ENCODE measurements around the gene FABP3.

The FABP3 gene

GRCh38 chr1:31380181-31380580 is 7.3 kb upstream of the FABP3 start:
- TF ChIP-seq FOXP2 (optimal IDR thresholded peaks at IDR 0.05; ENCODE audit: control extremely low read depth, extremely low read length, insufficient read depth) (no peak), EZH2 (IDR thresholded peaks at IDR 0.05) (no peak), POLR2AphosphoS5 (IDR thresholded peaks at IDR 0.05; ENCODE audit: borderline replicate concordance, low read depth, low read length) (no peak)
- Histone ChIP-seq H3K36me3 (ENCODE audit: insufficient read depth, low read length) (no peaks in the 10 kb centered on the region), H3K4me3 (no peak overlapping the region), H3K9ac (ENCODE audit: insufficient read length) (no peak overlapping the region), H3K9me3 (ENCODE audit: low read depth, low read length) (no peaks in the 10 kb centered on the region), H3K27ac (no peak overlapping the region)
- no peak for DNase-seq (ENCODE audit: low read depth, low spot score)

DNA sequence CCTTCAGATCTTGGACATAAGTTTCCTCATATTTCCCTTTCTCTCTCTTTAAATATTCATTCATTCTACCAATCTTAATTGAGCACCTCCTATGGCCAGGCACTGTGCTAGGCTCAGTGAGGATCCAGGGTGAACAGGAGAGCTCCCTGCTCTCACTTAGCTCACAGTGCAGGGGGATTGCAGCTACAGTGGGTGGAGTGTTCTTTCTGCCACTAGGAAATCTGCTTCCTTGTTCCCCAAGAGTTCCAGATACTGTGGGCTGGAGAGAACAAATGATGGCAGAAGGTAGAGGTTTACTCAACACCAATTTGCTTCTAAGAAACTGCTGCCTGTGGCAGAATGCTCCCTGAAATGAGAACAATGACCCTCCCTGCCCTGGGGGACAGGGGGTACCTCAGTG is 5.1 kb upstream of the FABP3 start:
- no peak for DNase-seq (ENCODE audit: low read depth, low spot score)

GRCh38 chr1:31377364-31377863 is 4.5 kb upstream of the FABP3 start:
- TF ChIP-seq FOXP2 (optimal IDR thresholded peaks at IDR 0.05; ENCODE audit: control extremely low read depth, extremely low read length, insufficient read depth) (no peak), EZH2 (IDR thresholded peaks at IDR 0.05) (no peak), POLR2AphosphoS5 (IDR thresholded peaks at IDR 0.05; ENCODE audit: borderline replicate concordance, low read depth, low read length) (no peak)
- H3K36me3 ChIP-seq (ENCODE audit: insufficient read depth, low read length): no peaks in the 10 kb centered on the region
- no peak for DNase-seq (ENCODE audit: low read depth, low spot score)
- no peaks in the 10 kb centered on the region for H3K9me3 ChIP-seq (ENCODE audit: low read depth, low read length)
- no peak overlapping the region for H3K27ac ChIP-seq
- no peak overlapping the region for H3K4me3 ChIP-seq
- no peak overlapping the region for H3K9ac ChIP-seq (ENCODE audit: insufficient read length)

More for the DNA sequence above, 5.1 kb upstream of the FABP3 start:
- H3K9me3 ChIP-seq (ENCODE audit: low read depth, low read length): no peaks in the 10 kb centered on the region
- TF ChIP-seq POLR2AphosphoS5 (IDR thresholded peaks at IDR 0.05; ENCODE audit: borderline replicate concordance, low read depth, low read length) (no peak), FOXP2 (optimal IDR thresholded peaks at IDR 0.05; ENCODE audit: control extremely low read depth, extremely low read length, insufficient read depth) (no peak), EZH2 (IDR thresholded peaks at IDR 0.05) (no peak)
- no peak overlapping the region for H3K4me3 ChIP-seq
- H3K27ac ChIP-seq: no peak overlapping the region
- no peak overlapping the region for H3K9ac ChIP-seq (ENCODE audit: insufficient read length)
- no peaks in the 10 kb centered on the region for H3K36me3 ChIP-seq (ENCODE audit: insufficient read depth, low read length)

DNA sequence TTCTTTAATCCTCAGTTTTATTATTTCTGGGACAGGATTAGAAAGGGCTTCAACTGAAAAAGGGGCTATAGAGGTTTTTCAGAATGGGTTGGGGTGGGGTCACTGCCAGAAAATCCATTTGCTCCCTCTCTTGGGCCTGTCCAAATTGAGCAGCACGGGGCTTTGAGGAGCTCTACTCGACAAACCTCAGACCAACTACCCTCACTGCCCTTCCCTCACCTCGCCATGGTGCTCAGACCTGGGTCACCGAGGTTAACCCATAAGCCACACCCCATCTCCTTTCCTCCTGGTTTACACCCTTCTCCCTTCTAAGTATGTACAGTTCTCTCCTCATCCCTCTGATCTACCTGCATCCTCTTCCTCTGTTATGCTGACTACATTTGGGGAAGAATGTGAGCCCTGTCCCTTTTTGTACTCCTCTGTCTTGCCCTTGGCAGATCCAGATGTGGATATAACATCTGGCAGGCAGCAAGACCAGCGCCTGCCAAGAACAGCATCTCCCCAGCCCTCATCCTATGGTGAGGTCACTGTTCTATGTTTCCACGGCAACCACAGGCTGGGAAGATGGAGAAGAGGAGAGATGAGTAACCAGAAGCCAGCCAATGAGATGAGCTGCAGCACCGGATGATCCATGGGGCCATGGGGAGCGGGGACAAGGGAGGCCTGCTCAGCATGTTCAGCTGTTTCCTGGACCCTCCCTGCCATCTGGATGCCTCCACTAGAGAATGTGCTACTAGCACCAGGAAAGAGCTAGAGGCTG is 3.7 kb upstream of the FABP3 start:
- Histone ChIP-seq H3K36me3 (ENCODE audit: insufficient read depth, low read length) (no peaks in the 10 kb centered on the region), H3K9me3 (ENCODE audit: low read depth, low read length) (no peaks in the 10 kb centered on the region), H3K9ac (ENCODE audit: insufficient read length) (no peak overlapping the region), H3K4me3 (no peak overlapping the region), H3K27ac (no peak overlapping the region)
- DNase-seq (ENCODE audit: low read depth, low spot score): no peak
- TF ChIP-seq FOXP2 (optimal IDR thresholded peaks at IDR 0.05; ENCODE audit: control extremely low read depth, extremely low read length, insufficient read depth) (no peak), POLR2AphosphoS5 (IDR thresholded peaks at IDR 0.05; ENCODE audit: borderline replicate concordance, low read depth, low read length) (no peak), EZH2 (IDR thresholded peaks at IDR 0.05) (no peak)

DNA sequence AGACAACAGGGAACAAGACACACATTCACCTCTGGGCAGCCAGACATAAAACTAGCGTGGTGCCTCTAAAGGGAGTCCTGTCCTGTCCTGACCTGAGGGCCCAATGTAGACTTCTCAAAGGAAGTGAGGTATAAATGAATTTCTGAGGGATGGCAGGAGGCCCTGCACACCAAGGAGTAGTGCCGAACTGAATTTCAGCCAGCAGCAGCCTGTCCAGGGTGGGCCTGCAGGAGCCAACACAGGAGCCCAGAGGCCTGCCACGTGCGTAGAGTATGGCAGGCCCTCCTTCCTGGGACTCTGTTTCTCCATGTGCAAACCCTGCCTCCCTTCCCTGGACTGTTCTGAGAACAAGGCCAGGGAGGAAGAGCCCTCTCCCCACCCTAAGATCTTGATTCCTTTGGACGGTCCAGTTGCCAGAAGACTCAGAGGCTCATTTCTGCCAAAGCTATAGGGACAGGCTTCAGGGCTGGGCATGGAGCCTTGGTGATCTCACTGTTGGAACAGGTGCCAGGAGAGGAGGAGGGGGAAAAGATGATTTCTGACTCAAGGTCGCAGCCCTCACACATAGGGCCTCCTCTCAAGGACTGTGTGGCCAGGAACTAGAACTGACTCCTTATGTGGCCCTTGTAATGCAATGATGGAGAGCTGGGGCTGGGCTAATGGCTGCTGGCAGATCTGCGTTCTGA is 1.8 kb upstream of the FABP3 start:
- no peaks in the 10 kb centered on the region for H3K36me3 ChIP-seq (ENCODE audit: insufficient read depth, low read length)
- DNase-seq (ENCODE audit: low read depth, low spot score): no peak
- no peak overlapping the region for H3K4me3 ChIP-seq
- no peak overlapping the region for H3K27ac ChIP-seq
- no peaks in the 10 kb centered on the region for H3K9me3 ChIP-seq (ENCODE audit: low read depth, low read length)
- no peak overlapping the region for H3K9ac ChIP-seq (ENCODE audit: insufficient read length)
- no peak for TF ChIP-seq EZH2 (IDR thresholded peaks at IDR 0.05)
- no peak for TF ChIP-seq POLR2AphosphoS5 (IDR thresholded peaks at IDR 0.05; ENCODE audit: borderline replicate concordance, low read depth, low read length)
- no peak for TF ChIP-seq FOXP2 (optimal IDR thresholded peaks at IDR 0.05; ENCODE audit: control extremely low read depth, extremely low read length, insufficient read depth)

DNA sequence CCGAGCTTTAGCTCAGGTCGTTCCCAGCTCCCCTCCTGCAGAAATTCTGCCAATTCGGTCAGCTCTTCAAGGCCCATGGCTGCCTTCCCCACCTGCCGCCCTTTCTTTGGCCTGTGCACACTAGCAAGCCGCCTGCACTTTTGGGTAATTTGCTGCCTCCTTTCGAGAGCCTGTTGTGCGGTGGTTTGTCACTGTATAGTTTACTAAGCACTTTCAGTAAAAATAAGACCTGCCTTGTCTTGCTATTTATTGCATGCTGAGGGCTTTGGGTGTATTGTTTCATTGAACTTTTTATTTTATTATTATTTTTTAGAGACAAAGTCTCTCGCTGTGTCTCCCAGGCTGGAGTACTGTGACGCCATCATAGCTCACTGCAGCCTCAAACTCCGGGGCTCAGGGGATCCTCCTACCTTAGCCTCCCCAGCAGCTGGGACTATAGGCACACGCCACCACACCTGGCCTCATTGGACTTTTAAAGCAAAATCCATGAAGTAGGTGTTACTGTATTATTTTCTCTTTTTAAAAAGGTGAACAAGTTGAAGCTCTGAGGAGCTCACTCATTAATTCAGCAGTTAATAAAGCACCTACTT is 1.1 kb upstream of the FABP3 start:
- DNase-seq (ENCODE audit: low read depth, low spot score): no peak
- Histone ChIP-seq H3K27ac (no peak overlapping the region), H3K9me3 (ENCODE audit: low read depth, low read length) (no peaks in the 10 kb centered on the region), H3K4me3 (peak overlapping the region; percentile 77), H3K9ac (ENCODE audit: insufficient read length) (no peak overlapping the region), H3K36me3 (ENCODE audit: insufficient read depth, low read length) (no peaks in the 10 kb centered on the region)
- TF ChIP-seq POLR2AphosphoS5 (IDR thresholded peaks at IDR 0.05; ENCODE audit: borderline replicate concordance, low read depth, low read length): no peak; the same call in 1 of the 2 replicates
- TF ChIP-seq EZH2 (IDR thresholded peaks at IDR 0.05): no peak
- no peak for TF ChIP-seq FOXP2 (optimal IDR thresholded peaks at IDR 0.05; ENCODE audit: control extremely low read depth, extremely low read length, insufficient read depth)

DNA sequence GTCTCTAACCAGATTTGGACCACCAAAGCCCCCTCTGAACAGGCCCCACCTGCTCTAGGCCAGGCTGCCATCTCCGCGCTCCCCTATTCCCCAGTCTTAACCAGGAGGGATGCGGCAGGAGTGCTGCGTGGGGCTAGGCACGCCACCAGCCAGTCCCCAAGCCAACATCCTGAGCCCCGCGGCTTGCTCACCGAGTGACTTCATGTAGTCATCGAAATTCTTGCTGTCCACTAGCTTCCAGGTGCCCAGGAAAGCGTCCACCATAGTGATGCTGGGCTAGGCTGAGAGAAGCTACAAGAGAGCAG is 173 bp downstream of the FABP3 start:
- DNase-seq (ENCODE audit: low read depth, low spot score): no peak
- Histone ChIP-seq H3K4me3 (peak overlapping the region; percentile 77; the same call in 1 of the 2 replicates), H3K9me3 (ENCODE audit: low read depth, low read length) (no peaks in the 10 kb centered on the region), H3K27ac (no peak overlapping the region), H3K9ac (ENCODE audit: insufficient read length) (no peak overlapping the region), H3K36me3 (ENCODE audit: insufficient read depth, low read length) (no peaks in the 10 kb centered on the region)
- TF ChIP-seq FOXP2 (optimal IDR thresholded peaks at IDR 0.05; ENCODE audit: control extremely low read depth, extremely low read length, insufficient read depth) (no peak), EZH2 (IDR thresholded peaks at IDR 0.05) (no peak), POLR2AphosphoS5 (IDR thresholded peaks at IDR 0.05; ENCODE audit: borderline replicate concordance, low read depth, low read length) (no peak)

DNA sequence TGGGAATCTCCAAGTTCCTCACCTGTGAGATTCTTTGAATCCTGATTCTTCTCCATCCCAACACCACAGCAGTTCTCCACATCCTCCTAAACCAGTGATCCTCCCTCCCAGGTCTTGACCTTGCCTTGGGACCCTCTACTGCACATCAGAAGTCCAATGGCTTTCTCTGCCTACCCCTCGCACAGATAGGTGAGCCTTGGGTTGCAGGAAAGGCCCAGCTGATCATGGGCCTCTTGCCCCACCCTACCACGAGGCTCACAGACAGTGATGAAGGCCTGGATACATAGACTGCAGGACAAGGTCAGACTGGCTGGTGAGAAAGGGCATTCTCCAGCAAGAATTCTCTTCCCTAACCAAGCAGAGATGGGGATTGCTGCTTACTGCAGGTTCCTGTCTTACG is 825 bp downstream of the FABP3 start:
- Histone ChIP-seq H3K36me3 (ENCODE audit: insufficient read depth, low read length) (no peaks in the 10 kb centered on the region), H3K9ac (ENCODE audit: insufficient read length) (no peak overlapping the region), H3K9me3 (ENCODE audit: low read depth, low read length) (no peaks in the 10 kb centered on the region), H3K27ac (no peak overlapping the region), H3K4me3 (no peak overlapping the region)
- TF ChIP-seq POLR2AphosphoS5 (IDR thresholded peaks at IDR 0.05; ENCODE audit: borderline replicate concordance, low read depth, low read length) (no peak), FOXP2 (optimal IDR thresholded peaks at IDR 0.05; ENCODE audit: control extremely low read depth, extremely low read length, insufficient read depth) (no peak), EZH2 (IDR thresholded peaks at IDR 0.05) (no peak)
- no peak for DNase-seq (ENCODE audit: low read depth, low spot score)

Measured in SK-N-MC (cell line).